Fibroblast of skin of left quadriceps (primary cell): Measurements from ENCODE around the gene LSR.

ENCODE experiments used
- DNase-seq, 2 experiments: peaks; one replicate each; pipeline ENCODE4 v3.0.0-alpha.2; 2013; ENCODE audit warnings: low read depth in 2 of 2

LSR gene

GRCh38 chr19:35302446-35302845 lies 53.6 kb downstream of the LSR start:
- no peak for DNase-seq

- DNase-seq: no peak
These were observed 54.6 kb downstream of the LSR start for GRCh38 chr19:35303357-35303915.

- no peak for DNase-seq
These were observed 55.2 kb downstream of the LSR start for GRCh38 chr19:35304036-35304435.

- DNase-seq: no peak
These were observed 56.4 kb downstream of the LSR start for GRCh38 chr19:35305181-35305580.

GRCh38 chr19:35306473-35307246 lies 57.9 kb downstream of the LSR start:
- DNase-seq: no peak

- DNase-seq: no peak
These were observed 59.1 kb downstream of the LSR start for GRCh38 chr19:35307931-35308330.

GRCh38 chr19:35308910-35309309 lies 60.1 kb downstream of the LSR start:
- no peak for DNase-seq

GRCh38 chr19:35309481-35310279 lies 60.9 kb downstream of the LSR start:
- DNase-seq: no peak

- no peak for DNase-seq
These were observed 61.5 kb downstream of the LSR start for GRCh38 chr19:35310331-35310730.

GRCh38 chr19:35310811-35311465 lies 62.1 kb downstream of the LSR start:
- no peak for DNase-seq

- no peak for DNase-seq
These were observed 63.3 kb downstream of the LSR start for GRCh38 chr19:35311901-35312665.

GRCh38 chr19:35313587-35313986 lies 64.8 kb downstream of the LSR start:
- DNase-seq: no peak

GRCh38 chr19:35314031-35314430 lies 65.2 kb downstream of the LSR start:
- DNase-seq: no peak

GRCh38 chr19:35314858-35315470 lies 66.2 kb downstream of the LSR start:
- no peak for DNase-seq

- no peak for DNase-seq
These were observed 67.1 kb downstream of the LSR start for GRCh38 chr19:35315883-35316282.

- DNase-seq: no peak
These were observed 67.8 kb downstream of the LSR start for GRCh38 chr19:35316560-35316959.
